HG02981 (cell line): ENCODE data around the gene TWSG1.
"Not testable (repeated sequence)": the region's sequence is repeated elsewhere in the genome, so short reads cannot be mapped to it uniquely, and the experiment has no call there.

ENCODE experiments used
- ATAC-seq: cut with Tn5 transposase; IDR thresholded peaks from one replicate; pipeline ENCODE4 v1.9.1; 2021; ENCODE audit warnings: mild to moderate bottlenecking, moderate library complexity; ENCODE audit not compliant: unreplicated experiment

The TWSG1 gene

DNA sequence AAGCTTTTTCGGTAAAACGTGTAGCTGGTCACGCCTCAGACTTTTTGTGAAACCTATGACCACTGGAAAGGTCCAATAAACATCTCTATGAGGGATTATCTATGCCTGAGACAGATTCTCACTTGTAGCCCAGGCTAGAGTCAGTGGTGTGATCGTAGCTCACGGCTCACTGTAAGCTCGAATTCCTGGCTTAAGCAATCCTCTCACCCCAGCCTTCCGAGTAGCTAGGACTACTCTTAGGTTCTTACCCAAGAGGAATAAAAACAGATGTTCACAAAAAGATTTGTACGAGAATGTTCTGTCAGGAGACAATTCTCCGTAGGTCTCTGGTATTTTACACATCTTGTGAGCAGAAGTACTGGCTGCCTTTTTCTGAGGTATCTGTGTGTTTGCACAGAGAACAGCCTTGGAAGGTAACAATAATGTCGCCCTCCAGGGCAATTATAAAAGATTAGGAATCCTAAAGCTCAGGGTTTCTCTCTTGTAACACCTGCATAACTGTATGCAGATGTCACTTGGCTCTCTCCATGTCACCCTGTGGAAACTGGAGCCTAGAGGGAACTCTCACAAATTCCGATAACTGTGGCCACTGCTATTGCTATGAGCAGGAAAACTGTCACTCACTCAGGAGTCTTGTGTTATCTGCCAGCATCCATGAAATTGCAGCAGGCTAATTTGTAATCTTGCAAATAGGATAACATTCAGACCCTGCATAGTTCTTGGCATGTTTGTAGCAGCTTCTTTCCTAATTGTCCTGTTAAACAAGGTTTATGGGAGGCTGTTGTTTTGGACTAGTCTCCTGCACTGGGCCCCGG, 115.2 kb downstream of the TWSG1 start:
- no peak for ATAC-seq

GRCh38 chr18:9450920-9451319, 116.3 kb downstream of the TWSG1 start:
- ATAC-seq, result not testable (repeated sequence)
